DMS79 treated with DMSO at 0.1 percent for 48 hours (cell line): ENCODE results near the gene PCDHB6.
"Not testable (repeated sequence)": the region's sequence is repeated elsewhere in the genome, so short reads cannot be mapped to it uniquely, and the experiment has no call there.

ENCODE experiments used
- DNase-seq: peaks from one replicate; lab custom pipeline; 2025; lab: John Stamatoyannopoulos, UW

The PCDHB6 gene

DNA sequence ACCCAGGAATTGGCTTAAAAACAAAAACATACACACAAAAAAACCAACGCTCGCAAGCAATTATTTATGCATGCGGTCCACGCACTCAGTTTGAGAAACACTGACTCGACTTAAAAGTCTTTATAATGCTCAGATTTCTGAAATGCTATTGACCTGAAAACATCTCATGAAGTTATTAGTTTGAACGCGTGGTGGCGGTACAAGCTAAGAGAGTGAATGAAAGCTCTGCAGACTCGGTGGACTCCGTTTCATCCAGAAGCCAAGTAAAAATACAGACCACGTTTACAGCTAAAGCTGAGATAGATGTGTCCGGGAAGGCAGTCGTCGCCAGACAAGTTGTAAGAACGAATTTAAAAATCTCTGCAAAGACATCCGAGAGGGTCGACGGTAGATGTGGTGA lies at the start of gene PCDHB6:
Gene PCDHB6, plus strand, starts transcription at position 246 of the 400 bp plus-strand sequence. CDS start 201 bp downstream, outside the sequence.
- DNase-seq, result no peak

DNA sequence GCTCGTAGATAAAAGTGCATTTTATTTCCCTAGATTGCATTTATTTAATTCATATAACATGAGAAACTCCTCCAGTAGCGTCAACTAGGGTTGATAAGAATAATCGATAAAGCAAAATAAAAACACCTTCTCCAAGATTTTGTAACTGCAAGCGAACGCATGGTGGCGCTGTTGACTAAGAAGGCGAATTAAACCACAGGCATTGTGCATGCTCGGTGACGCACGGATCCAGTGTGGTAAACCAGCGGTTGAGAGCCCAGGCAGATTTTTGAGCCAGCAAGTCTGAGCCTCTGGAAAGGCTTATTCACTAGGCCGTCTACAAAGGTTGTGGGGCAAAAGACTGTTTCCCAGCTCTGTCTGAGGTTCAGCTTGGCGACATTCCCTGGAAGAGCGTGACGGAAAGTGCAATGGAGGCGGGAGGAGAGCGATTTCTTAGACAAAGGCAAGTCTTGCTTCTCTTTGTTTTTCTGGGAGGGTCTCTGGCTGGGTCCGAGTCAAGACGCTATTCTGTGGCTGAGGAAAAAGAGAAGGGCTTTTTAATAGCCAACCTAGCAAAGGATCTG lies 49.5 kb upstream of the PCDHB6 start, which contains the start of gene PCDHB3:
Gene PCDHB3, plus strand, starts transcription at position 231 of the 563 bp plus-strand sequence. Its CDS starts 177 bp downstream, at position 408.
- DNase-seq, result no peak

DNA sequence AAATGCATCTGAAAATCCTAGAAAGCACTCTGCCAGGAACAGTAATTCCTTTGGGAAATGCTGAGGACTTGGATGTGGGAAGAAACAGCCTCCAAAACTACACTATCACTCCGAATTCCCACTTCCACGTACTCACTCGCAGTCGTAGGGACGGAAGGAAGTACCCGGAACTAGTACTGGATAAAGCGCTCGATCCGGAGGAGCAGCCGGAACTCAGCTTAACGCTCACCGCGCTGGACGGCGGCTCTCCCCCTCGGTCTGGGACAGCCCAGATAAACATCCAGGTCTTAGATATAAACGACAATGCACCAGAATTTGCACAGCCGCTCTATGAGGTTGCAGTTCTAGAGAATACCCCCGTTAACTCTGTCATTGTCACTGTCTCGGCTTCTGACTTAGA lies 48.8 kb upstream of the PCDHB6 start:
- DNase-seq, result no peak

DNA sequence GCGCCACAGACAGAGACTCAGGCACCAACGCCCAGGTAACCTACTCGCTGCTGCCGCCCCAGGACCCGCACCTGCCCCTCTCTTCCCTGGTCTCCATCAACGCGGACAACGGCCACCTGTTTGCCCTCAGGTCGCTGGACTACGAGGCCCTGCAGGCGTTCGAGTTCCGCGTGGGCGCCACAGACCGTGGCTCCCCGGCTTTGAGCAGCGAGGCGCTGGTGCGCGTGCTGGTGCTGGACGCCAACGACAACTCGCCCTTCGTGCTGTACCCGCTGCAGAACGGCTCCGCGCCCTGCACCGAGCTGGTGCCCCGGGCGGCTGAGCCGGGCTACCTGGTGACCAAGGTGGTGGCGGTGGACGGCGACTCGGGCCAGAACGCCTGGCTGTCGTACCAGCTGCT lies 47.8 kb upstream of the PCDHB6 start:
- not testable (repeated sequence) for DNase-seq

DNA sequence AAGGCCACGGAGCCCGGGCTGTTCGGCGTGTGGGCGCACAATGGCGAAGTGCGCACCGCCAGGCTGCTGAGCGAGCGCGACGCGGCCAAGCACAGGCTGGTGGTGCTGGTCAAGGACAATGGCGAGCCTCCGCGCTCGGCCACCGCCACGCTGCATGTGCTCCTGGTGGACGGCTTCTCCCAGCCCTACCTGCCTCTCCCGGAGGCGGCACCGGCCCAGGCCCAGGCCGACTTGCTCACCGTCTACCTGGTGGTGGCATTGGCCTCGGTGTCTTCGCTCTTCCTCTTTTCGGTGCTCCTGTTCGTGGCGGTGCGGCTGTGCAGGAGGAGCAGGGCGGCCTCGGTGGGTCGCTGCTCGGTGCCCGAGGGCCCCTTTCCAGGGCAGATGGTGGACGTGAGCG lies 47.4 kb upstream of the PCDHB6 start:
- not testable (repeated sequence) for DNase-seq

DNA sequence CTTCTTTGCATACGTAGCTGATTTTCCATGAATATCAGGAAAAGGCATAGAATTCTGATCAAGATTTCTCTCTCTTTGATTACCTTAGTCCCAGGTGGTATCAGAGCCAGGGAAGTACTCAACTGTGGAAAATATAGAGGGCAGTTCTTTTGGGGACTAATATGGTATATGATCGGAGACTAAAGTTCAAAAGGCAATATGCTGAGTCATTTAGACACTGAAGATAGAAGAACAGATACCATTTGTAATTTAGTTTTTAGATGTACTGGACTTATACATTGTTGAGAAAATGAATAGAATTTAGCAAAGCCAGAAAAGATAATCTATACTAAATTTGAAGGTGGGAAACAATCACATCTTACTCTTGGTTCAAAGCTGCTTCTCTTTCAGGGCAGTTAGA lies 44.5 kb upstream of the PCDHB6 start:
- DNase-seq, result no peak

DNA sequence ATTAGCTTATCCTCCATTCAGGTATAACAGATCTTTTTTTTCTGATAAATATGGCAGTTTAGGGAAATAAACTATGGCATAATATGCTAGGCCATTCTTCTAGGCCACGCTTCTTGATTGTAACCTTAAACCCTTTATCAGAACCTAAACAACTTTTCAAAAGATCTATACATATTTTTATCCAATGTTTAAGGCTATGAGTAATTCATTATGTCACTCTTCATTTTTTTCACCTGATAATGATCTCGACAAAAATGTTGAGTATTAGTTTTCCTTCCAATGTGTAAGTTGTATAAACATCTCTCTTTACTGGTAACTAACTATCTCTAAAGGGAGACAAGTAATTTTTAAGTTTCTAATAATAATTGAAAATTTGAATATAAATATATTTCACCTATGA lies 30.6 kb upstream of the PCDHB6 start:
- DNase-seq, result no peak

DNA sequence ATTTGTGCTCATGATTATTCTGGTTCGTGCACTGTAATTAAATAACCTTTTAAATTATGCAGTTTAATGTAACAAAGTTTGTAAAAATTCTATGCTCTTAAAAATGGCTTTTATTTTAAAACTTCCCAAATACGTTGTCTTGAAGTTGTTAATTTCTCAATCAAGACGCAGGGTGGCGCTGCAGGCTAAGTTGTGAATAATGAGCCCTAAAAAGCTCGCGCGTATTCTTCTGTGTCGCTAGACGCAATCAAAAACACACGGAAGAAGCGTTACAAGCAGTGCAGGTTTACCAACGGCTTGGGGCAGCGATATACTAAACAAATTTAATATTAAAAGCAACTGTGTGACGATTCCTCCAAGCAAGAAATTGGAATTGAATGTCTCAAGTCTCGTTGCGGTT lies 28.3 kb upstream of the PCDHB6 start, which contains the start of gene PCDHB4:
Gene PCDHB4, plus strand, starts transcription at position 256 of the 400 bp plus-strand sequence. CDS start 181 bp downstream, outside the sequence.
- DNase-seq, result no peak

DNA sequence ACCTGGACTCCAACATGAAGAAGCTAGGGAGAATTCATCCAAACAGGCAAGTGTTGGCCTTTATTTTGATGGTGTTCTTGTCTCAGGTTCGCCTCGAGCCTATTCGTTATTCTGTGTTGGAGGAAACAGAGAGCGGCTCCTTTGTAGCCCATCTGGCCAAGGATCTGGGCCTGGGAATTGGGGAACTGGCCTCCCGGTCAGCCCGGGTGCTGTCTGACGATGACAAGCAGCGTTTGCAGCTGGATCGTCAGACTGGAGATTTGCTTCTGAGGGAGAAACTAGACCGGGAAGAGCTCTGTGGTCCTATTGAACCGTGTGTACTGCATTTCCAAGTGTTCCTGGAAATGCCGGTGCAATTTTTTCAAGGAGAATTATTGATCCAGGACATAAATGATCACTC lies 27.9 kb upstream of the PCDHB6 start:
- DNase-seq, result no peak

DNA sequence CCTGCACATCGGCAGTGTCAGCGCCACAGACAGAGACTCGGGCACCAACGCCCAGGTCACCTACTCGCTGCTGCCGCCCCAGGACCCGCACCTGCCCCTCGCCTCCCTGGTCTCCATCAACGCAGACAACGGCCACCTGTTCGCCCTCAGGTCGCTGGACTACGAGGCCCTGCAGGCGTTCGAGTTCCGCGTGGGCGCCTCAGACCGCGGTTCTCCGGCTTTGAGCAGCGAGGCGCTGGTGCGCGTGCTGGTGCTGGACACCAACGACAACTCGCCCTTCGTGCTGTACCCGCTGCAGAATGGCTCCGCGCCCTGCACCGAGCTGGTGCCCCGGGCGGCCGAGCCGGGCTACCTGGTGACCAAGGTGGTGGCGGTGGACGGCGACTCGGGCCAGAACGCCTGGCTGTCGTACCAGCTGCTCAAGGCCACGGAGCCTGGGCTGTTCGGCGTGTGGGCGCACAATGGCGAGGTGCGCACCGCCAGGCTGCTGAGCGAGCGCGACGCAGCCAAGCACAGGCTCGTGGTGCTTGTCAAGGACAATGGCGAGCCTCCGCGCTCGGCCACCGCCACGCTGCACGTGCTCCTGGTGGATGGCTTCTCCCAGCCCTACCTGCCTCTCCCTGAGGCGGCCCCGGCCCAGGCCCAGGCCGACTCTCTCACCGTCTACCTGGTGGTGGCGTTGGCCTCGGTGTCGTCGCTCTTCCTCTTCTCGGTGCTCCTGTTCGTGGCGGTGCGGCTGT lies 26.3 kb upstream of the PCDHB6 start:
- DNase-seq, result not testable (repeated sequence)

DNA sequence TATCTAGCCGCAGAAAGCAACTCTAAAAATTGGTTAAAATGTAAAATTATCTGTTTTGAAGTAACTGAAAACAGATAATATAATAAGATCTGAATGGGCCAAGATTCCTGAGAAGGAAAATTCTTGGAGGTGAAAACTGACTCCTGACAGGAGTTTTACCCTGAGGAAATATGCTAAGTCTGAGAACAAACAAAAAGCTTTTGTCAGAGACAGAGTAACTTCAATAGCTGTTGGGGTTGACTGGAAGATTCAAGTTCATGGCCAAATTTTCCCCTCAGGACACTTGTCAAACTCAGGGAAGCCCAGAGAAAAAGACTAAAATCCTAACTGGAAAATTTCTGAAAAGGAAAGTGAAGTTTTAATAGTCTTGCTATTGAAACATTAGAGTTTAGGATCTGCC lies 22.6 kb upstream of the PCDHB6 start:
- no peak for DNase-seq

DNA sequence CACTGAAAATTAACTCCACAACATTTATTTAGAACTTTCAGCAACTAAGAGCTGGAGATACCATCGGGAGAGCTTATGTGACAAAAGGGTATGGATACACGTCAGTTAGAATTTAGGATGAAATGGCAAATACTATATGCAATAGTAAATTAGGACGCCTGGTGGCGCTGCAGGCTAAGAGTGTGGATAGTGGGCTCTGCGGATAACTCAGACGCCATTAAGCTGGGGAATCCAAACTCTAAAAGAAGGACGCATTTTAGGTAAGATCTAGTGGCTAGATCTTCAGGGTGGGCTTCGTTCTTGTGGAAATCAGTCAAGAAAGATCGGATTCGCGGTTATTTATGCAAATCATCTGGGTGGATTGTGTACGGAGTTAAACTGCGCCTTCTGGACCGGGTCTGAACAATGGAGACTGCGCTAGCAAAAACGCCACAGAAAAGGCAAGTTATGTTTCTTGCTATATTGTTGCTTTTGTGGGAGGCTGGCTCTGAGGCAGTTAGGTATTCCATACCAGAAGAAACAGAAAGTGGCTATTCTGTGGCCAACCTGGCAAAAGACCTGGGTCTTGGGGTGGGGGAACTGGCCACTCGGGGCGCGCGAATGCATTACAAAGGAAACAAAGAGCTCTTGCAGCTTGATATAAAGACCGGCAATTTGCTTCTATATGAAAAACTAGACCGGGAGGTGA lies 14.7 kb upstream of the PCDHB6 start, which contains the start of gene PCDHB5:
Gene PCDHB5, plus strand, starts transcription at position 177 of the 688 bp plus-strand sequence. Its CDS starts 229 bp downstream, at position 406.
- no peak for DNase-seq

DNA sequence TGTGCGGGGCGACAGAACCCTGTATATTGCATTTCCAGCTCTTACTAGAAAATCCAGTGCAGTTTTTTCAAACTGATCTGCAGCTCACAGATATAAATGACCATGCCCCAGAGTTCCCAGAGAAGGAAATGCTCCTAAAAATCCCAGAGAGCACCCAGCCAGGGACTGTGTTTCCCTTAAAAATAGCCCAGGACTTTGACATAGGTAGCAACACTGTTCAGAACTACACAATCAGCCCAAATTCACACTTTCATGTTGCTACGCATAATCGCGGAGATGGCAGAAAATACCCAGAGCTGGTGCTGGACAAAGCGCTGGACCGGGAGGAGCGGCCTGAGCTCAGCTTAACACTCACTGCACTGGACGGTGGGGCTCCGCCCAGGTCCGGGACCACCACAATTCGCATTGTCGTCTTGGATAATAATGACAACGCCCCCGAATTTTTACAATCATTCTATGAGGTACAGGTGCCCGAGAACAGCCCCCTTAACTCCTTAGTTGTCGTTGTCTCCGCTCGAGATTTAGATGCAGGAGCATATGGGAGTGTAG lies 14.1 kb upstream of the PCDHB6 start:
- DNase-seq, result no peak

DNA sequence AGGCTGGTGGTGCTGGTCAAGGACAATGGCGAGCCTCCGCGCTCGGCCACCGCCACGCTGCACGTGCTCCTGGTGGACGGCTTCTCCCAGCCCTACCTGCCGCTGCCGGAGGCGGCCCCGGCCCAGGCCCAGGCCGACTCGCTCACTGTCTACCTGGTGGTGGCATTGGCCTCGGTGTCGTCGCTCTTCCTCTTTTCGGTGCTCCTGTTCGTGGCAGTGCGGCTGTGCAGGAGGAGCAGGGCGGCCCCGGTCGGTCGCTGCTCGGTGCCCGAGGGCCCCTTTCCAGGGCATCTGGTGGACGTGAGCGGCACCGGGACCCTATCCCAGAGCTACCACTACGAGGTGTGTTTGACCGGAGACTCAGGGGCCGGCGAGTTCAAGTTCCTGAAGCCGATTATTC lies 12.5 kb upstream of the PCDHB6 start:
- not testable (repeated sequence) for DNase-seq

DNA sequence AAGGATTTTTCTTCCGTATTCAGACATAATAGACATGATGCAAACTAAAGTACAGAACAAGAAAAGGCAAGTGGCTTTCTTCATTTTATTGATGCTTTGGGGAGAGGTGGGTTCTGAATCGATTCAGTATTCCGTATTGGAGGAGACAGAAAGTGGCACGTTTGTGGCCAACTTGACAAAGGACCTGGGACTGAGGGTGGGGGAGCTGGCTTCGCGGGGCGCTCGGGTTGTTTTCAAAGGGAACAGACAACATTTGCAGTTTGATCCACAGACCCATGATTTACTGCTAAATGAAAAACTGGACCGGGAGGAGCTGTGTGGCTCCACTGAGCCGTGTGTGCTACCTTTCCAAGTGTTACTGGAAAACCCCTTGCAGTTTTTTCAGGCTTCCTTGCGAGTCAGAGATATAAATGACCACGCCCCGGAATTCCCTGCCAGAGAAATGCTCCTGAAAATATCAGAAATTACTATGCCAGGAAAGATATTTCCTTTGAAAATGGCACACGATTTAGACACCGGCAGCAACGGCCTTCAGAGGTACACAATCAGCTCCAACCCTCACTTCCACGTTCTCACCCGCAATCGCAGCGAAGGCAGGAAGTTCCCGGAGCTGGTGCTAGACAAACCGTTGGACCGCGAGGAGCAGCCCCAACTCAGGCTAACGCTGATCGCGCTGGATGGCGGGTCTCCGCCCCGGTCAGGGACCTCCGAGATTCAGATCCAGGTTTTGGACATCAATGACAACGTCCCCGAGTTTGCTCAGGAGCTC lies 551 bp downstream of the PCDHB6 start:
- no peak for DNase-seq

DNA sequence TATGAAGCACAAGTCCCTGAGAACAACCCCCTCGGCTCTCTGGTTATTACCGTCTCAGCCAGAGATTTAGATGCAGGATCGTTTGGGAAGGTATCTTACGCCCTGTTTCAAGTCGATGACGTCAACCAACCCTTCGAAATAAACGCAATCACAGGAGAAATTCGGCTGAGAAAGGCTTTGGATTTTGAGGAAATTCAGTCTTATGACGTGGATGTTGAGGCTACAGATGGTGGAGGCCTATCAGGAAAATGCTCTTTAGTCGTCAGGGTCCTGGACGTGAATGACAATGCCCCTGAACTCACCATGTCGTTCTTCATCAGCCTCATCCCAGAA lies 1.1 kb downstream of the PCDHB6 start:
- no peak for DNase-seq

DNA sequence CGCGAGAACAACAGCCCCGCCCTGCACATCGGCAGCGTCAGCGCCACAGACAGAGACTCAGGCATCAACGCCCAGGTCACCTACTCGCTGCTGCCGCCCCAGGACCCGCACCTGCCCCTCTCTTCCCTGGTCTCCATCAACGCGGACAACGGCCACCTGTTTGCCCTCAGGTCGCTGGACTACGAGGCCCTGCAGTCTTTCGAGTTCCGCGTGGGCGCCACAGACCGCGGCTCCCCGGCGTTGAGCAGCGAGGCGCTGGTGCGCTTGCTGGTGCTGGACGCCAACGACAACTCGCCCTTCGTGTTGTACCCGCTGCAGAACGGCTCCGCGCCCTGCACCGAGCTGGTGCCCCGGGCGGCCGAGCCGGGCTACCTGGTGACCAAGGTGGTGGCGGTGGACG lies 1.8 kb downstream of the PCDHB6 start:
- DNase-seq, result not testable (repeated sequence)

DNA sequence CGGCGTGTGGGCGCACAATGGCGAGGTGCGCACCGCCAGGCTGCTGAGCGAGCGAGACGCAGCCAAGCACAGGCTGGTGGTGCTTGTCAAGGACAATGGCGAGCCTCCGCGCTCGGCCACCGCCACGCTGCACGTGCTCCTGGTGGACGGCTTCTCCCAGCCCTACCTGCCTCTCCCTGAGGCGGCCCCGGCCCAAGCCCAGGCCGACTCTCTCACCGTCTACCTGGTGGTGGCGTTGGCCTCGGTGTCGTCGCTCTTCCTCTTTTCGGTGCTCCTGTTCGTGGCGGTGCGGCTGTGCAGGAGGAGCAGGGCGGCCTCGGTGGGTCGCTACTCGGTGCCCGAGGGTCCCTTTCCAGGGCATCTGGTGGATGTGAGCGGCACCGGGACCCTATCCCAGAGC lies 2.2 kb downstream of the PCDHB6 start:
- DNase-seq, result not testable (repeated sequence)

DNA sequence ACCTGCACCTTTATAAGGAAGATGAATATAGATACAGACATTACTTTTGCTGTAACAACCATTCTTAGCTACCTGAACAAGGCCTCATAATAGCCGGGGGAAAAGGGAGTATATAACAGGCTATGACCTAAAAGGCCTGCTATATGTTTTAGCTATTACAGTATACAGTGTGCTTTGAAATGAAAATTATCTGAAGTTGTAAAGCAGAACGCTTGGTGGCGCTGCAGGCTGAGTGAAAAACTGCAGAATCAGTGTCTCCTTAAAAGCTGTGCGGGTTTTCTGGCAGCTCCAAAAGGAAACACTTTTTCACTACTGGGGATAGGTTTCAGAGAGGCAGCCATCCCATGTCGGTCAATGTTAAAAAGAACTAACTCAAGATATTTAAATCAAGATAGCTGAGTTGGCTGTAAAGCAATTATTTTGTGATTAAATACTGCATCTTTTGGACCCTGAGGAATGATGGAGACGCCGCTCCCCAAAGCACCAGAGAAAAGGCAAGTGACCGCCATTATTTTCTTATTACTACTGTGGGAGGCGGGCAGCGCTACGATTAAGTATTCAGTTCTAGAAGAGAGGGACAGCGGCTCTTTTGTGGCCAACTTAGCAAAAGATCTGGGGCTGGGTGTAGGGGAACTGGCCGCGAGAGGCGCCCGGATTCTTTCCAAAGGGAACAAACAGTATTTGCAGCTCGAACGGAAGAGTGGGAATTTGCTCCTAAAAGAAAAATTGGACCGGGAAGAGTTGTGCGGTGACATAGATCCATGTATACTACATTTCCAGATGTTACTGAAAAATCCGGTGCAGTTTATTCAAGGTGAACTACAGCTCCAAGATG lies 5.9 kb downstream of the PCDHB6 start:
- DNase-seq, result no peak

DNA sequence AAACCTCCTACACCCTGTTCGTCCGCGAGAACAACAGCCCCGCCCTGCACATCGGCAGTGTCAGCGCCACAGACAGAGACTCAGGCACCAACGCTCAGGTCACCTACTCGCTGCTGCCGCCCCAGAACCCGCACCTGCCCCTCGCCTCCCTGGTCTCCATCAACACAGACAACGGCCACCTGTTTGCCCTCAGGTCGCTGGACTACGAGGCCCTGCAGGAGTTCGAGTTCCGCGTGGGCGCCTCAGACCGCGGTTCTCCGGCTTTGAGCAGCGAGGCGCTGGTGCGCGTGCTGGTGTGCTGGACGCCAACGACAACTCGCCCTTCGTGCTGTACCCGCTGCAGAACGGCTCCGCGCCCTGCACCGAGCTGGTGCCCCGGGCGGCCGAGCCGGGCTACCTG lies 7.5 kb downstream of the PCDHB6 start:
- not testable (repeated sequence) for DNase-seq

DNA sequence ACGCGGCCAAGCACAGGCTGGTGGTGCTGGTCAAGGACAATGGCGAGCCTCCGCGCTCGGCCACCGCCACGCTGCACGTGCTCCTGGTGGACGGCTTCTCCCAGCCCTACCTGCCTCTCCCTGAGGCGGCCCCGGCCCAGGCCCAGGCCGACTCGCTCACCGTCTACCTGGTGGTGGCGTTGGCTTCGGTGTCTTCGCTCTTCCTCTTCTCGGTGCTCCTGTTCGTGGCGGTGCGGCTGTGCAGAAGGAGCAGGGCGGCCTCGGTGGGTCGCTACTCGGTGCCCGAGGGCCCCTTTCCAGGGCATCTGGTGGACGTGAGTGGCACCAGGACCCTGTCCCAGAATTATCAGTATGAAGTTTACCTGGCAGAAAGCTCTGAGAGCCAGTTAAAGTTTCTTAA lies 8.0 kb downstream of the PCDHB6 start:
- DNase-seq, result not testable (repeated sequence)
